HepG2 (cell line): ENCODE results near the gene C1QTNF12. TPM values are rescaled to one million over a fixed set of nuclear protein-coding genes. Genes with fewer than 3 reads are reported as not detected.

Source experiments
- ATAC-seq: fragments of 200-7000 bp; cut with Tn5 transposase; 3 replicates; pipeline ENCODE4 v1.9.1; 2020; ENCODE audit warnings: mild to moderate bottlenecking, moderate library complexity
- BruUV-seq: library from RNA; stranded (reverse); fragments of 400-500 nt; replicated peaks from 2 replicates; lab custom pipeline; 2021; lab: Mats Ljungman, UMichigan
- CTCF ChIA-PET: fragments of 300-600 bp; formaldehyde crosslinking; extraction: SDS; loops from one replicate; lab custom pipeline; 2021; ENCODE audit warnings: low total read pairs, inconsistent platforms, low intra/inter-chr PET ratio; lab: Yijun Ruan, JAX
- POLR2A ChIA-PET: fragments of 350-600 bp; sonication (Branson Sonifier 250); formaldehyde crosslinking; loops from one replicate; lab custom pipeline; 2020; ENCODE audit warnings: antibody characterized with exemption, inconsistent platforms; lab: Yijun Ruan, JAX
- DNase-seq: peaks from one replicate; pipeline ENCODE4 v3.0.0-alpha.2; 2015; ENCODE audit warnings: low spot score
- FAIRE-seq: peaks from 3 replicates; lab custom pipeline; 2011; peaks lifted over from hg19 to GRCh38; lab: Jason Lieb, UNC
- H2AFZ ChIP-seq: one replicate; pipeline ENCODE4 v1.6.1; 2011; ENCODE audit warnings: low read length, inconsistent platforms
- H3K27ac ChIP-seq: fragments of 300-600 bp; 3 replicates; pipeline ENCODE4 v1.8.0; 2011; ENCODE audit warnings: mixed run types, mild to moderate bottlenecking, mixed read lengths, low read length, inconsistent platforms; ENCODE audit not compliant: insufficient read depth; ENCODE audit errors: extremely low read length
- H3K27me3 ChIP-seq, 2 experiments: fragments of 200-600 bp in 1 of 2; 2 replicates in 1 of 2; 3 replicates in 1 of 2; pipeline versions ENCODE4 v1.6.0 to v1.8.0; 2011; ENCODE audit warnings: low read length in 2 of 2, mild to moderate bottlenecking in 2 of 2, moderate library complexity in 2 of 2, inconsistent platforms in 1 of 2; ENCODE audit not compliant: insufficient read depth in 2 of 2, control insufficient read depth in 1 of 2
- H3K36me3 ChIP-seq, 2 experiments: fragments of 200-600 bp in 1 of 2; replicated peaks in 1 of 2; 2 replicates in 1 of 2; 3 replicates in 1 of 2; pipeline versions ENCODE4 v1.5.1 to v1.8.0; 2011; ENCODE audit warnings: low read length in 2 of 2, inconsistent platforms in 1 of 2; ENCODE audit not compliant: insufficient read depth in 2 of 2, control insufficient read depth in 1 of 2
- H3K4me1 ChIP-seq: 2 replicates; pipeline ENCODE4 v1.5.1; 2012; ENCODE audit warnings: low read length, inconsistent platforms; ENCODE audit not compliant: insufficient read depth
- H3K4me2 ChIP-seq: 2 replicates; pipeline ENCODE4 v1.6.0; 2011; ENCODE audit warnings: low read depth, low read length, inconsistent platforms
- H3K4me3 ChIP-seq, 3 experiments: fragments of 200-600 bp in 1 of 3; sonication (generic), shearing (Covaris generic) in 1 of 3; replicated peaks in 1 of 3; 2 replicates each; pipeline ENCODE4 v1.5.1; 2011 to 2016; ENCODE audit warnings: low read length in 3 of 3, inconsistent platforms in 2 of 3, low read depth in 2 of 3, mild to moderate bottlenecking in 2 of 3, control low read depth in 1 of 3, mixed read lengths in 1 of 3; ENCODE audit not compliant: insufficient read depth in 1 of 3
- H3K79me2 ChIP-seq: one replicate; pipeline ENCODE4 v1.6.1; 2011; ENCODE audit warnings: low read length, inconsistent platforms; ENCODE audit not compliant: insufficient read depth
- H3K9ac ChIP-seq: 2 replicates; pipeline ENCODE4 v1.6.0; 2011; ENCODE audit warnings: mild to moderate bottlenecking, low read depth, low read length, inconsistent platforms; ENCODE audit not compliant: insufficient read depth
- H3K9me3 ChIP-seq: 2 replicates; pipeline ENCODE4 v1.5.1; 2012; ENCODE audit warnings: mild to moderate bottlenecking, low read length
- H4K20me1 ChIP-seq: 2 replicates; pipeline ENCODE4 v1.6.0; 2011; ENCODE audit warnings: inconsistent platforms, mild to moderate bottlenecking, low read length, moderate library complexity; ENCODE audit not compliant: insufficient read depth
- HNRNPL ChIP-seq: fragments of 200-400 bp; formaldehyde crosslinking; IDR thresholded peaks from 2 replicates; pipeline ENCODE4 v1.6.1; 2017; ENCODE audit warnings: mild to moderate bottlenecking, low read depth, low read length
- MED1 ChIP-seq: sonication (generic); formaldehyde crosslinking; IDR thresholded peaks from 2 replicates; pipeline ENCODE4 v1.4.0; 2020; ENCODE audit warnings: missing genetic modification reagents
- SPEN ChIP-seq: sonication (generic); formaldehyde crosslinking; IDR thresholded peaks from 2 replicates; pipeline ENCODE4 v1.5.1; 2020; ENCODE audit warnings: low read depth, mild to moderate bottlenecking, missing genetic modification reagents
- WGBS: methylation state at CpG from one replicate; pipeline ENCODE4 v1.1.6; 2017; ENCODE audit warnings: low lambda C conversion rate; 5-methylcytosine and 5-hydroxymethylcytosine counted together
- in situ Hi-C: cut with HindIII; loops from 2 replicates; pipeline ENCODE4 v1.10.0; 2017; ENCODE audit warnings: low pct_unique_long_range_greater_than_20kb; ENCODE audit not compliant: extremely low pct_ligation_motif_present
- intact Hi-C: fragments of 100-400 bp; cut with micrococcal nuclease; formaldehyde crosslinking; loops from one replicate; pipeline ENCODE4 v1.10.0; 2022; ENCODE audit not compliant: unreplicated experiment
- polyA plus RNA-seq, 8 experiments: library from polyadenylated mRNA; depleted of rRNA in 3 of 8; stranded (reverse) in 7 of 8; unstranded in 1 of 8; fragments of >200 nt; fragmentation: Illumina TruSeq in 4 of 8; extraction: Trizol in 4 of 8; gene quantifications; 2 replicates each; pipeline versions ENCODE4 v1.2.1 to v1.2.3, GENCODE V29; 2011 to 2016; ENCODE audit warnings: low read depth in 4 of 8, missing spikeins in 1 of 8, mixed read lengths in 1 of 8; ENCODE audit not compliant: insufficient read depth in 1 of 8
- total RNA-seq, 5 experiments: library from RNA; depleted of rRNA; stranded (reverse); fragments of >200 nt; fragmentation: Illumina TruSeq; extraction: Trizol; gene quantifications; 2 replicates each; pipeline ENCODE4 v1.2.3, GENCODE V29; 2016; ENCODE audit warnings: low read depth in 1 of 5
- TF ChIP-seq, protein P1 (sequence below): IDR thresholded peaks from 2 replicates; pipeline ENCODE4 v1.6.1; 2016; ENCODE audit warnings: missing biosample characterization, missing genetic modification reagents, low read depth
- TF ChIP-seq, protein P2 (sequence below): sonication (generic); formaldehyde crosslinking; IDR thresholded peaks from 2 replicates; pipeline ENCODE4 v1.8.0; 2022; ENCODE audit warnings: missing genetic modification reagents, mild to moderate bottlenecking, borderline replicate concordance

The C1QTNF12 gene
- total and polyA plus RNA-seq, 2 of the 13 experiments (the other 11 are each of a cell fraction or from before 2014, with no cell fraction given): 0.18 to 0.64 TPM

- TF ChIP-seq, protein P1, sequence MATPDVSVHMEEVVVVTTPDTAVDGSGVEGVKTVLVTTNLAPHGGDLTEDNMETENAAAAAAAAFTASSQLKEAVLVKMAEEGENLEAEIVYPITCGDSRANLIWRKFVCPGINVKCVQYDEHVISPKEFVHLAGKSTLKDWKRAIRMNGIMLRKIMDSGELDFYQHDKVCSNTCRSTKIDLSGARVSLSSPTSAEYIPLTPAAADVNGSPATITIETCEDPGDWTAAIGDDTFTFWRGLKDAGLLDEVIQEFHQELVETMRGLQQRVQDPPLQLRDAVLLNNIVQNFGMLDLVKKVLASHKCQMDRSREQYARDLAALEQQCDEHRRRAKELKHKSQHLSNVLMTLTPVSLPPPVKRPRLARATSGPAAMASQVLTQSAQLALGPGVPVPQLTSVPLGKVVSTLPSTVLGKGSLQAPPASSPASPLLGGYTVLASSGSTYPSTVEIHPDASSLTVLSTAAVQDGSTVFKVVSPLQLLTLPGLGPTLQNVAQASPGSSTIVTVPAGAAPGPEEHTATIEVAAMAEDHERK (CRISPR knock-in tag): no peak
- TF ChIP-seq SPEN (CRISPR knock-in tag) (no peak), MED1 (CRISPR knock-in tag) (no peak)
These were observed 34.7 kb downstream of the C1QTNF12 start (continued) for GRCh38 chr1:1211541-1212441.

GRCh38 chr1:1210726-1211540, 35.6 kb downstream of the C1QTNF12 start:
- no peak for FAIRE-seq

More at GRCh38 chr1:1210726-1211540, 35.6 kb downstream of the C1QTNF12 start:
- H4K20me1 ChIP-seq: no peaks in the 10 kb centered on the region
- intact Hi-C loops: no loop called here
- no peak overlapping the region for H3K4me2 ChIP-seq
- H3K27ac ChIP-seq: no peak overlapping the region
- no peaks in the 10 kb centered on the region for H3K9me3 ChIP-seq
- TF ChIP-seq, protein P2, sequence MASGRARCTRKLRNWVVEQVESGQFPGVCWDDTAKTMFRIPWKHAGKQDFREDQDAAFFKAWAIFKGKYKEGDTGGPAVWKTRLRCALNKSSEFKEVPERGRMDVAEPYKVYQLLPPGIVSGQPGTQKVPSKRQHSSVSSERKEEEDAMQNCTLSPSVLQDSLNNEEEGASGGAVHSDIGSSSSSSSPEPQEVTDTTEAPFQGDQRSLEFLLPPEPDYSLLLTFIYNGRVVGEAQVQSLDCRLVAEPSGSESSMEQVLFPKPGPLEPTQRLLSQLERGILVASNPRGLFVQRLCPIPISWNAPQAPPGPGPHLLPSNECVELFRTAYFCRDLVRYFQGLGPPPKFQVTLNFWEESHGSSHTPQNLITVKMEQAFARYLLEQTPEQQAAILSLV (CRISPR knock-in tag): no peak
- 0 out of 2 replicates have a peak, but pooled peaks have one; percentile 34 for TF ChIP-seq HNRNPL
- TF ChIP-seq, all 625 proteins: peak for 1
- Histone ChIP-seq H3K36me3 (no peaks in the 10 kb centered on the region), H2AFZ (no peak overlapping the region), H3K79me2 (no peaks in the 10 kb centered on the region), H3K4me3 (no peak overlapping the region), H3K27me3 (peaks cover 10 to 60% of the 10 kb centered on the region in 2 experiments; a peak in 3 of 5 replicates), H3K4me1 (no peaks in the 10 kb centered on the region), H3K9ac (no peak overlapping the region)
- 60% methylated on average over 16 of the region's 31 CpGs for WGBS
- ATAC-seq (no peak), DNase-seq (no peak)
- ChIA-PET CTCF (no interaction called here), POLR2A (interaction anchor here (0.8 kb wide), 1 partner anchor 86 kb away, joined by 3 read pairs; no protein-coding TSS in a partner anchor)
- BruUV-seq: no TSS peak
- in situ Hi-C loops: no loop called here
